GM19324 (cell line): Measurements from ENCODE around the gene ACTL6B.

Experiments used
- ATAC-seq: cut with Tn5 transposase; IDR thresholded peaks from one replicate; pipeline ENCODE4 v1.9.1; 2021; ENCODE audit warnings: mild to moderate bottlenecking, moderate library complexity; ENCODE audit not compliant: unreplicated experiment, low FRiP score

The ACTL6B gene

DNA sequence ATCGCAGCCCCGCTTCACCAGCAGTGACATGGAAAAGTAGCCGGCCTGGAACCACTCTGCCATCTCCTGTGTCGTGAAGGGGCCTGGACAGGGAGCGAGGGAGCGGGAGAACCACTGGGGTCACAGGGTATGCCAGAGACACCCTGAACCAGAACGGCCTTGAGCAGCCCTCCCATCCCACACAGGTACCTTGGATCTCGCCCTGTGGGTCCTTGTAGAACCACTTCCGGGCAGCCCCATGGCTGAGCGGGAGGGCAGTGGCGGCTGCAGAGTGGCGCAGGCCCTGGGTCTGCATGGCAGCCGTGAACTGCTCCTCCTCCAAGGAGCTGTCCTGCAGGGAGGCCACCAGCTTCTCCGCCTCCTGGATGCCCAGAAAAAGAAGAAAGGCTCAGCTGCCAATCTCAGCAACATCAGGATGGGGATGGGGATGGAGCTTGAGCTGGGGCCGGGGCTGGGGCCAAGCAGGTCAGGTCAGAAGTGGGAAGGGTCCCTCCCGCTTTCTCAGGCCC is 28.3 kb upstream of the ACTL6B start:
- no peak for ATAC-seq

GRCh38 chr7:100683659-100684533 is 27.6 kb upstream of the ACTL6B start:
- ATAC-seq = no peak

GRCh38 chr7:100682991-100683658 is 26.9 kb upstream of the ACTL6B start:
- ATAC-seq = no peak

DNA sequence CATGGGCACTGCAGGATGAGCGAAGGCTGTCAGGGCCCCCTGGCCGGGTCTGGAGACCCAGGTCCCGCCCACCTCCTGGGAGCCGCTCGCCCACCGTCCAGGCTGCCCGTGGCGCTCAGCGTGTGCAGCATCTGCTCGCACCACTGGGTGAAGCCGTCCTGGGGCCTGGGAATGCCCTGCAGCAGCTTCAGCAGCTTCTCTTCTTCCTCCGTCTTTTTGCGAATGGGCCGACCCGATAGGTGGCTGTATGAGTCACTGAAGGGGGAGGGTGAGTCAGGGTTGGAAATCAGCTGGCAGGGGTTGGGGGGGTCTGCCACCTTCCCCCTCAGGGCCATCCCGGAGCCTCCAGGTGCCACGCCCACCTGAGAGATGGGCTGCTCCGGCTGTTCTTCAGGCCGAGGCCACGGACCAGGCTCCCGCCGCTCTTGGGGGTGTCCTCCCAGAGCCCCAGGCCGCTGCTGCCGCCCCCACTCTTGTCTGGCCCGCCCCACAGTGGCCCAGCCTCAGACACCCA is 26.0 kb upstream of the ACTL6B start:
- ATAC-seq = no peak

GRCh38 chr7:100681491-100682227 is 25.4 kb upstream of the ACTL6B start:
- no peak for ATAC-seq

DNA sequence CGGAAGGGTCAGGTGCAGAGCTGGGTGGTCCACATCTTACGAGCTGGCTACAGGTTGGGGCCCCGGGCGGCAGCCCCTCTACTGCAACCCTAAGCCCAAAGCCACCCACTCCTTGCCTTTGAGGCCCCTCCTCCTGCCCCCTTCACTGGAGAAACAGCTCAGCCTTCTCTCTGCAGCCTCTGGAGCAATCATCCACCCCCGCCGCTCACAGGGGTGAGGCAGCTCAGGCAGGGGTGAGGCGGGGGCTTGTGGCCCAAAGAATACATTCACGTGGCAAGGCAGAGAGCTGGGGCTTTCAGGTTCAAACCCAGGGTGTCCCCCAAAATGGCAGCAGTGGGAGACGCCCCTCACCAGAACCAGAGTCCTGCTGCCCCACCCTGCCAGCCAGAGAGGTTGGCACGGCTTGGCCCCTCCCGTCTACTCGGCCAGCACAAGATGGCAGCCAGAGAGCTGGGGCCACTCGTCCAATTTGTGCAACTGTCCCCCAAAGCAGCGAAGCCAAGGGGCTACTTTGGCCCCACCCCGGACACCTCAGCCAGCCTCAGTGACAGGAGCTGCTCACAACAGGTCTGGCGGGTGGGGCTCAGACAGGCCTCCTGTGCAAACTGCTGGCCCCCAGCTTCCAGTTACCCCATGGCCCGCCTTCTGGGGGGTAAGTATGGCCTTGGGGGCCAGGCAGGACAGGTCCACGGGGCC is 24.5 kb upstream of the ACTL6B start:
- no peak for ATAC-seq

DNA sequence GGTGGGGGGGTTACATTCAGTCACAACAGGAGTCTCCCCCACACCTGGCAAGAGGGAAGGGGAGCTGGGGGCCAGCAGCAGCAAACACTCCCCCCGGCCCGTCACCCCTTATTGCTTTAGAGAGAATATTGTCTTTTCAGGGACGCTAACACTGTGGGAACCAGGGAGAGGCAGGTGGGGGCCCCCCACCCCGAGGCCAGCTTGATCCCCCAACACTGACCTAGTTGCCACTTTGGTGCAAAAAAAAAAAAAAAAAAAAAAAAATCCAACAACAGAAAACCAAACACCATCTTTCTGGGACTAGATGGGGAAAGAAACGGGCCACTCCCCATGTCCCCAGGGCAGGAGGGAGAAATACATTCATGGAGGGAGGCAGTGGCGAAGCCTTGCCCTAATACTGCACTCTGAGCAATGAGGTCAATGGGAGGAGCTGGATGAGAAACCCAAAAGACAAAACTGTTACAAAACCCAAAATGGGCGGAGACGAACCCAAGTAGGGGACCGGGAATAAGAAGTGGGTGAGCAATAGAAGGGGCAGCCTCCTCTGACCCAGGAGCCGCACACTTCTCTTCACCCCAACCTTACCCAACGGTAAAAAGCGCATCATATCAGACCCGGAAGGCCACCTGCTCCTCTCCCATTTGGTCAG is 23.8 kb upstream of the ACTL6B start:
- no peak for ATAC-seq

- no peak for ATAC-seq
Observed at GRCh38 chr7:100679129-100679926, 23.1 kb upstream of the ACTL6B start.

GRCh38 chr7:100678291-100678984 is 22.2 kb upstream of the ACTL6B start:
- ATAC-seq = no peak

DNA sequence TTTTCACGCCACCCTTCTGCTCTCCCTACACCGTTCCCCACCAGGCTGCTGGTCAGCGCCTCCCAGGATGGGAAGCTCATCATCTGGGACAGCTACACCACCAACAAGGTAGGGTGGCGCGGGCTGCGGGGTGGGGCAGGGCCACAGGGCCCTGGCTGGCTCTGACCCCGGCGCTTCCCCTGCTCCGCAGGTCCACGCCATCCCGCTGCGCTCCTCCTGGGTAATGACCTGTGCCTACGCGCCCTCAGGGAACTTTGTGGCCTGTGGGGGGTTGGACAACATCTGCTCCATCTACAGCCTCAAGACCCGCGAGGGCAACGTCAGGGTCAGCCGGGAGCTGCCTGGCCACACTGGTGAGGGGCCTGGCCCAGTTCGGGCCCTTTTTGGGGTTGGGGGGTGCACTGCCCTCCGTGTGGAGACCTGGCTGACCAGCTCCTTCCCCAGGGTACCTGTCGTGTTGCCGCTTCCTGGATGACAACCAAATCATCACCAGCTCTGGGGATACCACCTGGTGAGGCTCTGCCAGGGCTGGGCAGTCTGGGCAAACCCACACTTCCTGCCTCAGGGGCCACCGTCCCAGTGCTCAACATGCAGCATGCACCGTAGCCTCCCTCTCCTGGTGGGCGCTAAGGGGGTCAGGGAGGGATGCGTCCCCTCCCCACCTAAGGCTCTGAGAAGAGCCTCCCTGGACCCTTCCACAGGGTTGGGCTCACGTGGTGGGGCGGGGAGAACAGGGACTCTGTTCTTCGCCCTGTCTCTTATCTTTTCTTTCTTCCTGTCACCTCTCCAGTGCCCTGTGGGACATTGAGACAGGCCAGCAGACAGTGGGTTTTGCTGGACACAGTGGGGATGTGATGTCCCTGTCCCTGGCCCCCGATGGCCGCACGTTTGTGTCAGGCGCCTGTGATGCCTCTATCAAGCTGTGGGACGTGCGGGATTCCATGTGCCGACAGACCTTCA is 21.3 kb upstream of the ACTL6B start:
- no peak for ATAC-seq

- no peak for ATAC-seq
Observed at GRCh38 chr7:100676501-100677306, 20.5 kb upstream of the ACTL6B start.

DNA sequence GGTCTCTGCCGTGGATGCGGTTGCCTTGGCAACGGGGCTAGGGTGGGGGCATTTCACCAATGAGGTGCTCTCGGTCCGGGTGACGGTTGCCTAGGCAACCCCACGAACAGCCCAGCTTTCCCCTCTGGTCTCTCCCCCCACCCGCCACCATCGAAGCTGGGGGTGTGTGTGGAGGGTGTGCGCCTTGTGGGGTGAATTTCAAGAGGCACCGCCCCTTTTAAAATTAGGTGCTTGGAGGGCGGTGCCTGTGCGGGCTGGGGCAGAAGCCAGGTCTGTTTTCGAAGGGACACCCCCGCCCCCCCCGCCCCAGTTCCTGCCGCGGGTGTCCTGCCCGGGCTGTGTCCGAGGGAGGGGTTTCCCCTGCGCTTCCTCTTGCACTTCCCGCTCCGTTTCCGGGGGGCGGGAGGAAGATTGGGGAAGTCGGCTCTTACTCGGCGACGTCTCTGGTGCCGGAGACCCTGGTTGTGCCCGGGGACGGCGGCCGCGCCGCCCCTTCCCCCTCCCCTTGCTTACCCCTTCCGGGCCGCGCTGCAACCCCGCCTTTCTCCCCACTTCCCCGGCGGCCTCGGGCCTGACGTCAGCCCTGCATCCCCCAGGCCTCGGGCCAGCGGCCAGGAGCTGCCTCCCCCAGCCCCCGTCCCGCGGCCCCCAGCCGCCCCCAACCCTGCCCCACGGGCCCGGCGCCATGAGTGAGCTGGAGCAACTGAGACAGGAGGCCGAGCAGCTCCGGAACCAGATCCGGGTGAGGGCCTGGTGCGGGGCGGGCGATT is 19.5 kb upstream of the ACTL6B start:
- peak; percentile 25 for ATAC-seq

DNA sequence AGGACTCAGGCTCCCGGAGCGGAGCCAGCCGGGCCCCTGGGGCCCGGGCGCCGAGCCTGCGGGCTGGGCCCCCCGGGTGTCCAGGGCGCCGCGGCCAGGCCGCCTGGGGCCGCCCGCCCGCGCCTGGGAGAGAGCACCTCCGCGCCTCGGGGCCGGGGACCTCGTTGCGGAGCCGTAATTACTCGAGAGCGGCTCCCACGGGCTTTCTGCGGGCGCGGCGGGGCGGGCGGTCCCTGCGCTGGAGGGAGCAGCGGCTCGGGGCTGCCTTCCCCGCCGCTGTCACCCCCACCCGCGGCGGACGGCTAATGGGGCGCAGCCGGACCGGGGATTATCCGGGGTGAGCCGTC is 18.8 kb upstream of the ACTL6B start:
- peak; percentile 1 for ATAC-seq

- no peak for ATAC-seq
Observed at GRCh38 chr7:100674411-100675104, 18.3 kb upstream of the ACTL6B start.

DNA sequence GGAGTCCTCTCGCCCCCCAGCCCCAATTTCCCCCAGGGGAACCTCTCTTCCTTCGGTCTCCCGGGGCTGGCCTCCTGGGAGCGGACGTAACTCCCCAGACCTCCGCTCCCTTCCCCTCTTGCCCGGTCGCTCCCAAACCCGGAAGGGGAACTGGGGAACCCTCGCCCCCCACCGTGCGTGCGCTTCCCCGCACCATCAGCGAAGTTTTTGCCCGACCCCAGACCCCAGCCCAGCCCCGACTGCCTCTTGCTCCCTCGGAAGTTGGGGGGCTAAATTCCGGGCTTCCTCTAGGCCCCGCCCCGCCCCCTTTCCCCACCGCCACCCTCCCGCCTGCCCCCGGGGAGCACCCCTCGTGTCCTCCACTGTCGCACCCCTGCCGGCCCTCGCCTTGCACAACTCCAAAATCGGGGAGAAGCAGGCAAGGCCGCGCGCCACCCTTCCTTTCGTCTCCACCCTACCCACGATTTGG is 17.7 kb upstream of the ACTL6B start:
- peak; percentile 6 for ATAC-seq
